ENCODE results near the gene ZC3H12A.

GRCh38 chr1:37472281-37472680 is 2.1 kb upstream of the ZC3H12A start:
- no peak for TF ChIP-seq YY1 (IDR thresholded peaks at IDR 0.05; ENCODE audit: insufficient read depth, insufficient read length)
- TF ChIP-seq ZNF274 (IDR thresholded peaks at IDR 0.05; ENCODE audit: low read depth, low read length), result no peak
- no peak for TF ChIP-seq SUZ12 (IDR thresholded peaks at IDR 0.05; ENCODE audit: extremely low read depth, insufficient read depth, insufficient read length)
